ENCODE measurements around the gene C6orf89. TPM values are rescaled to one million over a fixed set of nuclear protein-coding genes. Genes with fewer than 3 reads are reported as not detected.

The C6orf89 gene
- total RNA-seq, 1 experiment from 2014 or later, result 61.1 TPM

DNA sequence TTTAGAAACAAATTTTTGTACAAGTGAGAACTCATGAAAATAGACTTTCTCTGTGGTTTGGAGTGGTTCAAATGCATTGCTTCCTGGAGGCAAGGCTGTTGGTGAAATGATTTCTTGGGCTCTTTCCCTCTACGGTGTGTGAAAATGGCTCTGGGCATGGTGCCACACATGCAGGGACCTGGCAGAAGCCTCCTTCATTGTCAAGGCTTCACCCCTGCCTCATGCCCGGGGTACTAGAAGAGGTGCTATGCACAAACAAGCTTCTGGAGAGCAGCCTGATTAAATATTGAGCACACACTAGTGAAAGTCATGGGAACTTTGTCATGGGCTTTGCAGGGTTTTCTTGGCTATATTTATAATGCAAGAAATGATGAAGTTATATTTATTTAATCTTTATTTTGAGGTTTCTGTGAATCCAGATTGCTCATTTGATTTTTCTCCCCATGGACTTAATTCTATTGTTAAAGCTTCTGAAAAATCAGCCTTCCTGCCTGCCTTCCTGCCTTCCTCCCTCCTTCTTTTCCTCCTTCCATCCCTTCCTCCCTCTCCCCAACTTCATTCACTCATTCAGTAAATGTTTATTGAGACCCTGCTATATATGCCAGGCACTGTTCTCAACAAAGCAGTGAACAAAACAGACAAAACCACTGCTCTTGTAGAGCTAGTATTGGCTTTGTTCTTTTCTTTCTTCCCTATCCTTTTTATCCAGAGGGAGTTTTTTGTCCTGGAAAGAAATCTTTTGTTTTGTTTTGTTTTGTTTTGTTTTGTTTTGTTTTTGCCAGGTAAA is 21.0 kb downstream of the C6orf89 start:
- Mint-ChIP-seq H3K27ac (ENCODE audit: unreplicated experiment) (no peak overlapping the region), H3K36me3 (ENCODE audit: insufficient read depth, unreplicated experiment) (peaks cover 14% of the 10 kb centered on the region), H3K27me3 (ENCODE audit: unreplicated experiment) (no peaks in the 10 kb centered on the region), H3K4me3 (ENCODE audit: low read depth, unreplicated experiment) (no peak overlapping the region), H3K4me1 (ENCODE audit: low read depth, unreplicated experiment) (peaks cover 9% of the 10 kb centered on the region), H3K9me3 (ENCODE audit: low read depth, unreplicated experiment) (no peaks in the 10 kb centered on the region)
- DNase-seq, result no peak
- TF ChIP-seq, protein P1, sequence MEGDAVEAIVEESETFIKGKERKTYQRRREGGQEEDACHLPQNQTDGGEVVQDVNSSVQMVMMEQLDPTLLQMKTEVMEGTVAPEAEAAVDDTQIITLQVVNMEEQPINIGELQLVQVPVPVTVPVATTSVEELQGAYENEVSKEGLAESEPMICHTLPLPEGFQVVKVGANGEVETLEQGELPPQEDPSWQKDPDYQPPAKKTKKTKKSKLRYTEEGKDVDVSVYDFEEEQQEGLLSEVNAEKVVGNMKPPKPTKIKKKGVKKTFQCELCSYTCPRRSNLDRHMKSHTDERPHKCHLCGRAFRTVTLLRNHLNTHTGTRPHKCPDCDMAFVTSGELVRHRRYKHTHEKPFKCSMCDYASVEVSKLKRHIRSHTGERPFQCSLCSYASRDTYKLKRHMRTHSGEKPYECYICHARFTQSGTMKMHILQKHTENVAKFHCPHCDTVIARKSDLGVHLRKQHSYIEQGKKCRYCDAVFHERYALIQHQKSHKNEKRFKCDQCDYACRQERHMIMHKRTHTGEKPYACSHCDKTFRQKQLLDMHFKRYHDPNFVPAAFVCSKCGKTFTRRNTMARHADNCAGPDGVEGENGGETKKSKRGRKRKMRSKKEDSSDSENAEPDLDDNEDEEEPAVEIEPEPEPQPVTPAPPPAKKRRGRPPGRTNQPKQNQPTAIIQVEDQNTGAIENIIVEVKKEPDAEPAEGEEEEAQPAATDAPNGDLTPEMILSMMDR (IDR thresholded peaks at IDR 0.05; ENCODE audit: unreplicated experiment), result no peak
- no TSS peak for BruUV-seq (replicated peaks)
- intact Hi-C loops (cut with micrococcal nuclease; ENCODE audit: unreplicated experiment), result no loop called here
- CTCF ChIA-PET, result no interaction called here

DNA sequence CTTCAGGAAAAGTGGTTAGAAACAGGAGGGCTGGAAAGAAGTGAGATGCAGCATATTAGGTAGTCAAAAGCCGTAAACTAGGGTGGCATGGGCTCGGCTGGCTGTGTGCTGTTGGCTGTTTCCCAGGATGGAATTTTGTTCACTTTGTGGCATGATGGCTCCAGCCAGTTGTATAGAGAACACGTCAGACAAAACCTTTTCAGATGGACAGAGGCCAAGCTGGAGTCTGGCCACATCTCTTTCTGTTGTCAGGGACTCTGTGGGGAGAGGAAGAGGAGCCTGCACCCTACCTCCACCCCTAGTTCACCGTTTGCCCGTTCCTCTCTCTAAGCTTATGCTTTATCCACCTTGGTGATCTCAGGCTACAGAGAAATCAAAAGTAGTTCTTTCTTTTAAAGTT is 22.0 kb downstream of the C6orf89 start:
- CTCF ChIA-PET, result no interaction called here
- H3K4me1 Mint-ChIP-seq (ENCODE audit: low read depth, unreplicated experiment), result peaks cover 20% of the 10 kb centered on the region
- BruUV-seq (replicated peaks), result no TSS peak
- no peaks in the 10 kb centered on the region for H3K9me3 Mint-ChIP-seq (ENCODE audit: low read depth, unreplicated experiment)
- TF ChIP-seq, protein P1 (IDR thresholded peaks at IDR 0.05; ENCODE audit: unreplicated experiment), result no peak
- intact Hi-C loops (cut with micrococcal nuclease; ENCODE audit: unreplicated experiment), result no loop called here
- no peak overlapping the region for H3K4me3 Mint-ChIP-seq (ENCODE audit: low read depth, unreplicated experiment)
- H3K27ac Mint-ChIP-seq (ENCODE audit: unreplicated experiment), result no peak overlapping the region
- peaks cover 7% of the 10 kb centered on the region for H3K36me3 Mint-ChIP-seq (ENCODE audit: insufficient read depth, unreplicated experiment)
- no peak for DNase-seq
- no peaks in the 10 kb centered on the region for H3K27me3 Mint-ChIP-seq (ENCODE audit: unreplicated experiment)

DNA sequence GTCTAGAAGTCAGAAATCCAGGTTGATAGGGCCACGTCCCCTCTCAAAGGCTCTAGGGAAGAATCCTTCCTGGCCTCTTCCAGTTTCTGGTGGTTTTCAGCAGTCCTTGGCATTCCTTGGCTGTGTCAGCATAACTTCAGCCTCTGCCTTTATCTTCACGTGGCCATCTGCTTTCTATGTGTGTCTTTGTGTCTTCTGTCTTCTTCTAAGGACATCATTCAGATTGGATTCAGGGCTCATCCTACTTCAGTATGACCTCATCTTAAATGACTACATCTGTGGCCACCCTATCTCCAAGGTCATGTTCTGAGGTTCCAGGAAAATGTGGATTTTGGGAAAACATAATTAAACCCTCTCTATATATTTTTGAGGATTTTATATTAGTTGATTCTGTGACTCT is 23.0 kb downstream of the C6orf89 start:
- CTCF ChIA-PET, result no interaction called here
- DNase-seq, result no peak
- Mint-ChIP-seq H3K9me3 (ENCODE audit: low read depth, unreplicated experiment) (no peaks in the 10 kb centered on the region), H3K4me3 (ENCODE audit: low read depth, unreplicated experiment) (no peak overlapping the region), H3K36me3 (ENCODE audit: insufficient read depth, unreplicated experiment) (peaks cover 2% of the 10 kb centered on the region), H3K27ac (ENCODE audit: unreplicated experiment) (no peak overlapping the region), H3K27me3 (ENCODE audit: unreplicated experiment) (no peaks in the 10 kb centered on the region), H3K4me1 (ENCODE audit: low read depth, unreplicated experiment) (peaks cover 29% of the 10 kb centered on the region)
- TF ChIP-seq, protein P1 (IDR thresholded peaks at IDR 0.05; ENCODE audit: unreplicated experiment), result no peak
- BruUV-seq (replicated peaks), result no TSS peak
- intact Hi-C loops (cut with micrococcal nuclease; ENCODE audit: unreplicated experiment), result no loop called here

DNA sequence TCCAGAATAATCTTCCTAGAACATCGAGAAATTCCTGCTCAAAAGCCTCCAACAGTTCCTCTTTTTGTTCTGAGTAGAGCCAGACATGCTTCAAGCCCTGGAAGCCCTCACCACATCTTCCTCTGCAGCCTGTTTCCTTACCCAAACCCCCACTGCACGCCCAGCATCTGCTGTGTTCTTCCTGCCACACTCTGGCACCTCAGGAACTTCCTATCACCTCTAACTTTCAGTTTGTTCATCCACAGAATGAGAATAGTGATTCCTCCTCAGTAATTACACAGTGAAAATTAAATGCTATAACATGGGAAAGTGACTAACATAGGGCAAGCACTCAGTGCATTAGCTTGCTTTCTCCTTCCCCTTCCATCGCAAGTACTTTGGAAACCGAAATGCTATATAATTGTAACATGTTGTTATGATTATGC is 26.3 kb downstream of the C6orf89 start:
- H3K4me3 Mint-ChIP-seq (ENCODE audit: low read depth, unreplicated experiment), result no peak overlapping the region
- TF ChIP-seq, protein P1 (IDR thresholded peaks at IDR 0.05; ENCODE audit: unreplicated experiment), result no peak
- no TSS peak for BruUV-seq (replicated peaks)
- no peaks in the 10 kb centered on the region for H3K27me3 Mint-ChIP-seq (ENCODE audit: unreplicated experiment)
- H3K9me3 Mint-ChIP-seq (ENCODE audit: low read depth, unreplicated experiment), result no peaks in the 10 kb centered on the region
- intact Hi-C loops (cut with micrococcal nuclease; ENCODE audit: unreplicated experiment), result loop anchor here (10.0 kb wide), 2 partner anchors 73 to 263 kb away; partner anchors contain the start of genes MTCH1 and PIM1
- no peak for DNase-seq
- CTCF ChIA-PET, result interaction anchor here (0.6 kb wide), 1 partner anchor 70 kb away, joined by 4 read pairs; no protein-coding TSS in a partner anchor
- peaks cover 18% of the 10 kb centered on the region for H3K36me3 Mint-ChIP-seq (ENCODE audit: insufficient read depth, unreplicated experiment)
- peaks cover 54% of the 10 kb centered on the region for H3K4me1 Mint-ChIP-seq (ENCODE audit: low read depth, unreplicated experiment)
- no peak overlapping the region for H3K27ac Mint-ChIP-seq (ENCODE audit: unreplicated experiment)
